ENCODE measurements around the gene KCTD20.

KCTD20 gene

DNA sequence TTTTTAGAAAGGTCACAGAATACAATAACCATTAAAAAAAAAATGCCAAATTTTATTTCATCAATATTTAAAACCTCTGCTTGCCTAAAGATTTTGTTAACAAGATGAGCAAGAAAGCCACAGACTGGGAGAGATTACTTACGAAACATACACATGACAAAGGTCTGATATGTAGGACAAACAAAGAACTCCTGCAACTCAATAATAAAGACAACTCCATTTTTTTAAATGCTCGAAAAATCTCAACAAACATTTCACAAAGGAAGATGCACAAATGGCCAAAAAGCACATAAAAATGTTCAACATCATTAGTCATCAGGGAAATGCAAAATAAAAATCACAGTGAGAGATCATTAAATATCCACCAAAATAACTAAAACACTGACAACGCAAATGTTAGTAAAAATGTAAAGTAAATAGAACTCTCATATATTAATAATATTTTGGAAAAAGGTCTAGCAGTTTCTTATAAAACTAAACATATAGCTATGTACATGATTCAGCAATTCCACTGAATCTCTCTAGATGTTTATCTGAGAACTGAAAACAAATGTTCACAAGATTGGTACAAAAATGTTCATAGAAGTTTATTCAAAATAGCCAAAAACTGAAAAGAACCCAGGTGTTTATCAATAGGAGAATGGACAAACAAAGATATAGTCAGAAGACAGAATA, 94.2 kb downstream of the KCTD20 start:
- TF ChIP-seq CTCF (IDR thresholded peaks at IDR 0.05; ENCODE audit: unreplicated experiment in 3 of 3) = no peak
- Mint-ChIP-seq H3K4me1 (no peaks in the 10 kb centered on the region), H3K9me3 (no peaks in the 10 kb centered on the region), H3K36me3 (ENCODE audit: low read depth) (peaks cover 71% of the 10 kb centered on the region), H3K27me3 (ENCODE audit: low read depth) (no peaks in the 10 kb centered on the region), H3K27ac (no peak overlapping the region), H3K4me3 (no peak overlapping the region)

- Mint-ChIP-seq H3K4me1 (peaks cover 6% of the 10 kb centered on the region), H3K9me3 (no peaks in the 10 kb centered on the region), H3K36me3 (ENCODE audit: low read depth) (peaks cover 57% of the 10 kb centered on the region), H3K4me3 (no peak overlapping the region), H3K27me3 (ENCODE audit: low read depth) (no peaks in the 10 kb centered on the region), H3K27ac (no peak overlapping the region)
- TF ChIP-seq CTCF (IDR thresholded peaks at IDR 0.05; ENCODE audit: unreplicated experiment in 3 of 3) = no peak
Observed at GRCh38 chr6:36539814-36540568, 97.2 kb downstream of the KCTD20 start.
